ENCODE measurements around the gene CLTB. TPM values are rescaled to one million over a fixed set of nuclear protein-coding genes. Genes with fewer than 3 reads are reported as not detected.

Gene CLTB
- polyA plus RNA-seq, 3 donors from 2014 or later, result 67.5 to 115 (median 113) TPM

DNA sequence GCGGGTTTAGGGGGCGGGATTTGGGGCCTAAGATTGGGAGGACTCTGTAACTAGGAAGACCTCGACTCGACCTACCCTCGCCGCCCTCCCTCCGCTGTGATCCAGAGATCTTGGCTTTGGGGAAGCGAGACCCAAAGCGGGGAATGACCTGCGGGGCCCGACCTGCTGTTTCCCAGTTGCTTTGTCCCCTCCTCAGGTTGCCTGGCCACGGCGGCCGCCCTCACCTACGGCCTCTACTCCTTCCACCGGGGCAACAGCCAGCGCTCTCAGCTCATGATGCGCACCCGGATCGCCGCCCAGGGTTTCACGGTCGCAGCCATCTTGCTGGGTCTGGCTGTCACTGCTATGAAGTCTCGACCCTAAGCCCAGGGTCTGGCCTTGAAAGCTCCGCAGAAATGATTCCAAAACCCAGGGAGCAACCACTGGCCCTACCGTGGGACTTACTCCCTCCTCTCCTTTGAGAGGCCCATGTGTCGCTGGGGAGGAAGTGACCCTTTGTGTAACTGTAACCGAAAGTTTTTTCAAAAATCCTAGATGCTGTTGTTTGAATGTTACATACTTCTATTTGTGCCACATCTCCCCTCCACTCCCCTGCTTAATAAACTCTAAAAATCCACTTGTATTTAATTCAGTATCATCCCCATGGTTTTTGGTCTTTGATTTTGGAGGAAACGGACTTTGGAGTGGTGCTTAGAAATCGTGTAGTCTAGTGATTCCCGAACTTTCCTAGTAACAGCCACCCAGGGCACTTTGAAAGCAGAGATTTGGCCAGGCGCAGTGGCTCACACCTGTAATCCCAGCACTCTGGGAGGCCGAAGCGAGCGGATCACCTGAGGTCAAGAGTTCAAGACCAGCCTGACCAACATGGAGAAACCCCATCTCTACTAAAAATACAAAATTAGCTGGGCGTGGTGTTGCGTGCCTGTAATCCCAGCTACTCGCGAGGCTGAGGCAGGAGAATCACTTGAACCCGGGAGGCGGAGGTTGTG lies 26.9 kb downstream of the CLTB start:
- no peaks in the 10 kb centered on the region for H3K9me3 Mint-ChIP-seq
- peak overlapping the region; percentile 94 to 100 (median 99) for H3K4me3 Mint-ChIP-seq
- DNase-seq, result no peak
- H3K4me1 Mint-ChIP-seq, result peaks cover 32 to 37% of the 10 kb centered on the region in 2 donors
- peak overlapping the region; percentile 90 to 99 (median 98) for H3K27ac Mint-ChIP-seq
- peaks cover 0 to 8% (median 5%) of the 10 kb centered on the region in 3 donors for H3K27me3 Mint-ChIP-seq (ENCODE audit: low read depth in 3 of 3)
- H3K36me3 Mint-ChIP-seq, result peaks cover 0 to 20% (median 0%) of the 10 kb centered on the region in 3 donors

DNA sequence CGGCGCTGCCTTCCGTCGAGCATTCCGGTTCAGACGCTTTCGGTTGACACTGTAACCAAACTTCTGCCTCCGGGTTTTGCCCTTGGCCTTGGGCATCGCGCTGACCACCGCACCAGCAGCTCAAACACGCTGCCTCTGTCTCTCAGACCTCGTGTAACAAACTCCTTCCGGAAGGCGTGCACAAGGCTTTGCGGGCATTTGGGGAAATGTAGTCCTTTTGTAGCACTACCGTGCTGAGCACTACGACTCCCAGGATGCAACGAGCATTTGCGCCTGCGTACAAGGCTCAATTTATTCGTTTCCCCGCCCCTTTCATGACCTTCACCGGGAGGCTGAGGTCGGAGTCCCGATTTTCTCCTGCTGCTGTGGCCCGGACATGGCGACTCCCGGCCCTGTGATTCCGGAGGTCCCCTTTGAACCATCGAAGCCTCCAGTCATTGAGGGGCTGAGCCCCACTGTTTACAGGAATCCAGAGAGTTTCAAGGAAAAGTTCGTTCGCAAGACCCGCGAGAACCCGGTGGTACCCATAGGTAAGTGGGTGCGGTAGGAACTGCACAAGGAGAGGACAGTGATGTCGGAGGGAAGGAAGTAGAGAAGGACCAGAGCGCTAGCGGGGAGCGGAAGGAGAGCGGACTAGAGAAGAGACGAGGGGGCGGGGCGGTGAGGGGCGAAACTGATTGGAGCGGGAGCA lies 27.8 kb downstream of the CLTB start, which contains the start of the genes HIGD2A and NOP16:
Gene HIGD2A (plus strand): TSS at position 308 of the 691 bp plus-strand sequence. CDS start 69 bp downstream, at position 377.
Gene NOP16 (minus strand): TSS at position 155 of the 691 bp plus-strand sequence. CDS start 59 bp downstream, at position 96.
- DNase-seq, result peak; percentile 97 to 99 (median 98)
- peaks cover 0 to 8% (median 5%) of the 10 kb centered on the region in 3 donors for H3K27me3 Mint-ChIP-seq (ENCODE audit: low read depth in 3 of 3)

DNA sequence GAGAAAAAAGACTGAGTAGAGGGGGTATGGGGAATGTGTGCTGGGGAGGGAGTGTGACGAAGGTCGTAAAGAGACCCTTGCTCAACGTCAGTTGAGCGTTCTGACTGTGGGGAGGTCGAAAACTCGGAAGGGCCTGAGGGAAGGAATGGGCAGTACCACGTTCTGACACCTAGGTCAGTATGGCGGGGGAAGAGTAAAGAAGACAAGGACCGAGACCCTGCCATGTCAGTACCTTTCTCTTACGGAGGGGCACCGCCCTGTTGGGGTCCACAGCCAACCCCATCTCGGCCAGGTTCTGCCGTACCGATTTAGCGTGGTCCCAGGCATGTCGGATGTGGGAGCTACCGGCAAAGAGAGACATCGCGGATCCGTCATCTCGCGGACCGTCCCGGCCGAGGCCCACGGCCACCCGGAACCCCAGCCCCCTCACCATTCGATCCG lies 28.3 kb downstream of the CLTB start:
- Mint-ChIP-seq H3K9me3 (no peaks in the 10 kb centered on the region), H3K27me3 (ENCODE audit: low read depth in 3 of 3) (peaks cover 0 to 8% (median 5%) of the 10 kb centered on the region in 3 donors), H3K27ac (peak overlapping the region; percentile 81 to 99 (median 98)), H3K4me1 (peaks cover 32 to 37% of the 10 kb centered on the region in 2 donors), H3K4me3 (peak overlapping the region; percentile 94 to 100 (median 99)), H3K36me3 (peaks cover 4 to 29% (median 4%) of the 10 kb centered on the region in 3 donors)
- no peak for DNase-seq

More for the DNA sequence above, 27.8 kb downstream of the CLTB start, which contains the start of the genes HIGD2A and NOP16:
- Mint-ChIP-seq H3K4me1 (peaks cover 32 to 37% of the 10 kb centered on the region in 2 donors), H3K9me3 (no peaks in the 10 kb centered on the region), H3K36me3 (peaks cover 0 to 28% (median 4%) of the 10 kb centered on the region in 3 donors), H3K4me3 (peak within 1 kb of the TSS; percentile 94 to 100 (median 99)), H3K27ac (peak within 1 kb of the TSS; percentile 90 to 99 (median 98))

DNA sequence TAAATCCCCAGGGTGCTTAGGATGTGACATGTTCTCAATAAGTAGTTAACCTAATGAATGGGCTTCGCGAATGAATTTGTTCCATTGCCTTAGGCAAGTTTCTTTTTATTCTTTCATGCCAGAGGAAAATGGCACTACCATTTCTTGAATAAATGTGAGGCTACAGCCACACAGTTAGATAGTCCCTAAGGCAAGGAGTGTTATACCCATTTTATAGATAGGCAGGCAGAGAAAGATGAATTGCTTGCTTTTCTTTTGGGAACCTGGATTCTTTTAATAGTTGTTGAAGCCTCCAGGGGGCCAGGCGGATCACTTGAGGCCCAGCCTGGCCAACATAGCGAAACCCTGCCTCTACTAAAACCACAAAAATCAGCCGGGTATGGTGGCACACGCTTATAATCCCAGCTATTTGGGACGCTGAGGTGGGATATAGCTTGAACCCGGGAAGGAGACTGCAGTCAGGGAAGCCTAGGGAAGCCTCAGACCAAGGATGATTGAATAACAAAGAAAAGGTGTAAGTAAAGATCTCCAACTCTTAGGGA lies 28.9 kb downstream of the CLTB start:
- Mint-ChIP-seq H3K4me1 (peaks cover 32 to 37% of the 10 kb centered on the region in 2 donors), H3K4me3 (peak overlapping the region; percentile 94 to 100 (median 99)), H3K36me3 (peaks cover 4 to 30% (median 4%) of the 10 kb centered on the region in 3 donors), H3K27me3 (ENCODE audit: low read depth in 3 of 3) (peaks cover 0 to 8% (median 7%) of the 10 kb centered on the region in 3 donors), H3K27ac (peak overlapping the region in 5 of 6 donors; percentile 81 to 99 (median 94)), H3K9me3 (no peaks in the 10 kb centered on the region)
- no peak for DNase-seq

DNA sequence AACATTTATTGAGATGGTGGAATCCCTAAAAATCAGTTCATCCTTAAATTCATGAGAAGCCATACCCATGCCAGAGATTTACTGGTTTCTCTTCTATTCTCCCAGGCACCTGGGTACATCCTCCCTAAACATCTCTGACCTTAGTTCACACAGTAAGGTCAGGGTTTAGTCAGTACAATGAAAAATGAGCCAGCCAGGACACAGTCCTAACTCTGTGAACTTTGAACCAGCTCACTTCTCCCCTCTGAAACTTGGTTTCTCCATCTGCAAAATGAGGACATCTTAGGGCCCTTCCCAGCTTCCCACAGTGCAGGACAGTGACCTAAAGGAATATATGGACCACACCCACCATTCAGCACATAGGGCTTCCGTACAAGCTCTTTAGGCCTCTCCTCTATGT lies 29.8 kb downstream of the CLTB start:
- H3K27me3 Mint-ChIP-seq (ENCODE audit: low read depth in 3 of 3), result peaks cover 0 to 8% (median 7%) of the 10 kb centered on the region in 3 donors
- no peaks in the 10 kb centered on the region for H3K9me3 Mint-ChIP-seq
- no peak for DNase-seq
- H3K36me3 Mint-ChIP-seq, result peaks cover 4 to 29% (median 4%) of the 10 kb centered on the region in 3 donors
- peak overlapping the region in 2 of 6 donors; percentile 46 to 62 for H3K27ac Mint-ChIP-seq
- H3K4me3 Mint-ChIP-seq, result peak overlapping the region in 3 of 5 donors; percentile 26 to 99 (median 99)
- peaks cover 32 to 37% of the 10 kb centered on the region in 2 donors for H3K4me1 Mint-ChIP-seq

DNA sequence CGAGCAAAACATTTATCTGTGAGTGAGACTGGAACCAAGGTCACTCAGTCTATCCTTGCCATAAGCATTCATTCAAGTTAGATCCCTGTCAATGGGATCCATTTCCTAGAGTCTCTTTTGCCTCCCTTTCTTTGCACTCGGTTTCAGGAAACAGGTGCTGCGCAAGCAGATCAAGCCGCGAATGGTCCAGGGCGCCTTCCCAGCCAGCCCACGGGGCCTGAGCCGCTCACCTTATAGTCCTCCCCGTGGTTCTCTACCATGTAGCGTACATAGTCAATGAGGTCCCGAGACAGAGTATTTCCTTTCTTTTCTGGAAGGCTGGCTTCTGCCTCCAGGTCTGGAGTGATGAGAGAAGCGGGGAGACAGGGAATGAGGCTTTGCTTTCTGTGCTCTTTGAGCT lies 31.3 kb downstream of the CLTB start:
- H3K9me3 Mint-ChIP-seq, result no peaks in the 10 kb centered on the region
- peaks cover 4 to 28% (median 5%) of the 10 kb centered on the region in 3 donors for H3K36me3 Mint-ChIP-seq
- peaks cover 0 to 8% (median 5%) of the 10 kb centered on the region in 3 donors for H3K27me3 Mint-ChIP-seq (ENCODE audit: low read depth in 3 of 3)
- no peak overlapping the region for H3K4me3 Mint-ChIP-seq
- no peak for DNase-seq
- H3K27ac Mint-ChIP-seq, result no peak overlapping the region
- peaks cover 28 to 37% of the 10 kb centered on the region in 2 donors for H3K4me1 Mint-ChIP-seq

DNA sequence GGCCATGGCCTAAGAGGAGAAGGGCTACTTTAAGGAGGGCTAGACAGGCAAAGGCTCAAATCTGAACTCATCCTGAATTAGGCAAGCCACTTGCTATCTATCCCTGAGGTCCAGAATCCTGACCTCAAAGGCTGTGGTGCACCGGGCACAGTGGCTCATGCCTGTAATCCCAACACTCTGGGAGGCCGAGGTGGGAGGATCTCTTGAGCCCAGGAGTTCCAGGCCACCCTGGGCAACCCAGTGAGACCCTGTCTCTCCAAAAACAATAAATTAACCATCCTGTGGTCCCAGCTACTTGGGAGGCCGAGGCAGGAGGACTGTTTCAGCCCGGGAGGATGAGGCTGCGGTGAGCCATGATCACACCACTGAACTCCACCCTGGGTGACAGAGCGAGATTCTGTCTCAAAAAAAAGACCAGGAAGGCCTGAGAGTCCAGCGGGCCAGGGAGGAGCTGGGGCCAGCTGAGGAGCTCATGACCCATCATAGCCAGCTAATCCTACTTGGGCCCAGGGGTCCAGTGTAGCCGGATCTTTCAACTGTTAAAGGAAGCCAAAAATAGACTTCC lies 31.9 kb downstream of the CLTB start:
- H3K4me1 Mint-ChIP-seq, result peaks cover 24 to 33% of the 10 kb centered on the region in 2 donors
- H3K9me3 Mint-ChIP-seq, result no peaks in the 10 kb centered on the region
- H3K27ac Mint-ChIP-seq, result no peak overlapping the region
- H3K36me3 Mint-ChIP-seq, result peaks cover 4 to 34% (median 11%) of the 10 kb centered on the region in 3 donors
- H3K4me3 Mint-ChIP-seq, result no peak overlapping the region
- DNase-seq, result no peak
- peaks cover 0 to 8% (median 5%) of the 10 kb centered on the region in 3 donors for H3K27me3 Mint-ChIP-seq (ENCODE audit: low read depth in 3 of 3)

DNA sequence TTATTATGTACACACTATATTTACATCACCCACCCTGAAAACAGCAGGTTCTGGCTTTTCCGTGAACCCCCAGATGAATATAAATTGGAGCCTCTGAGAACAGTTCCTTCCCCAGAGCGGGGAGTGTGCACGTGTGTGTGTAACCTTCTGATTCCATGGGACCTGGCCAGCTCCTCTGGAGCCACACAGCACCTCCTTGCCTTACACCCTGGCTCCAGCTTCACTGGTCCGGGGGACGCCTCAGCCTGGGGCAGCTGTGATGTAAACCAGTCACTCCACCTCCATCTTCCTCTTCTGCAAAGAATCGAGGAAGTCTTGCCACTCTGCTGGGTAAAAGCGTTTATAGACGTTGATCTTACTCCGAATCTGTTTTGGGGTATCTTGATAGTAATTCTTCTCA lies 32.4 kb downstream of the CLTB start:
- DNase-seq, result no peak
- Mint-ChIP-seq H3K4me1 (peaks cover 19 to 29% of the 10 kb centered on the region in 2 donors), H3K27ac (no peak overlapping the region)

DNA sequence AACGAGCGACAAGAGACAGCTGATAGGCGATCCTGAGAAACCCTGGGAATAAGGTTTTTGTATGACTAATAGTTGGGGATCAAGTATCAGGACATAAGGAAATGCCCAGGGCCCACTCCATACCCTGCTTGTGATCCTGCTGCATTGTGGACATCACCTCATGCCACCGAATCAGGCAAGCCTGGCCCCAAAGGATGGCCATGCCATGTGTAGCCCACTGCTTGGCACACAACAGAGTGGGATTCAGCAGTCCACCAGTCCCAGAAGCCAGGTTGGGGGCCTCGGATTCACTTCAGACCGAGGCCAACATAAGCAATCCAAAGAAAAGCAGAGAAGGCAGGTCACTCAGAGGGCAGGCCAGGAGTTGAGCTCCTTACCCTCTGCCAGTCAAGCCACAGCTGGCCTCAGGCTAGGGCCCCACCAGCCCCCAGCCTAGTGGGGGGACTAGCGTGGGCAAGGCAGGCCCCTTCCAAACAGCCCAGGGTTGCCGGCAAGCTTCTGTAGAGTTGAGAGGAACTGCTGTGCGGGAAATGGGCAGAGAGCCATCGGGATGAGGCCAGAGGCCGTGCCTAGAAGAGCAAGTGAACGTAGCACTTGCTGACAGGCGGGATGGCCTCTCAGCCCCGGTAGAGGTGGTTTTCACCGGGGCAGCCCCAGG lies 33.0 kb downstream of the CLTB start:
- no peak overlapping the region for H3K27ac Mint-ChIP-seq
- peaks cover 4 to 34% (median 11%) of the 10 kb centered on the region in 3 donors for H3K36me3 Mint-ChIP-seq
- no peaks in the 10 kb centered on the region for H3K9me3 Mint-ChIP-seq
- DNase-seq, result no peak
- no peak overlapping the region for H3K4me3 Mint-ChIP-seq
- peaks cover 18 to 24% of the 10 kb centered on the region in 2 donors for H3K4me1 Mint-ChIP-seq
- peaks cover 0 to 2% (median 0%) of the 10 kb centered on the region in 3 donors for H3K27me3 Mint-ChIP-seq (ENCODE audit: low read depth in 3 of 3)

More for the DNA sequence above, 32.4 kb downstream of the CLTB start:
- H3K4me3 Mint-ChIP-seq, result no peak overlapping the region
- peaks cover 4 to 34% (median 11%) of the 10 kb centered on the region in 3 donors for H3K36me3 Mint-ChIP-seq
- H3K9me3 Mint-ChIP-seq, result no peaks in the 10 kb centered on the region
- peaks cover 0 to 5% (median 4%) of the 10 kb centered on the region in 3 donors for H3K27me3 Mint-ChIP-seq (ENCODE audit: low read depth in 3 of 3)

DNA sequence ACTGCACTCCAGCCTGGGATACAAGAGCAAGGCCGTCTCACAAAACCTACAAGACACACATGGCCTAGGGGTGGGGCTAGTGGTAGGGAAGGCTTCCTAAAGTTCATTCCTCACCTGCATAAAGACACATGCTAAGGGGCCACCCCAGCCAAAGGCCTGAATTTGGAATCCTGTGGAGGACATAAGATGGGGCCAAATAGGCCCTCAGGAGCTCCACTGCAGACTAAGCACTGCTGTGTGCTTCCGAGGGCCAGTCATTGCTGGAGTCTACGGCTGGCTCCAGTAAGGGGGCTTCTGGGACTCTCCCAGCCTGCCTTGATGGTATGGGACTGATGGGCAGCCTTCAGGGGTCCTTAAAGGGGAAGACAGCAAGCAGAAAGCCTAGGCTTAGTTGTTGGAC lies 33.6 kb downstream of the CLTB start:
- no peak for DNase-seq
- Mint-ChIP-seq H3K9me3 (no peaks in the 10 kb centered on the region), H3K36me3 (peaks cover 4 to 34% (median 11%) of the 10 kb centered on the region in 3 donors), H3K4me3 (no peak overlapping the region), H3K27me3 (ENCODE audit: low read depth in 3 of 3) (peaks cover 0 to 2% (median 0%) of the 10 kb centered on the region in 3 donors), H3K27ac (no peak overlapping the region), H3K4me1 (peaks cover 12 to 17% of the 10 kb centered on the region in 2 donors)

DNA sequence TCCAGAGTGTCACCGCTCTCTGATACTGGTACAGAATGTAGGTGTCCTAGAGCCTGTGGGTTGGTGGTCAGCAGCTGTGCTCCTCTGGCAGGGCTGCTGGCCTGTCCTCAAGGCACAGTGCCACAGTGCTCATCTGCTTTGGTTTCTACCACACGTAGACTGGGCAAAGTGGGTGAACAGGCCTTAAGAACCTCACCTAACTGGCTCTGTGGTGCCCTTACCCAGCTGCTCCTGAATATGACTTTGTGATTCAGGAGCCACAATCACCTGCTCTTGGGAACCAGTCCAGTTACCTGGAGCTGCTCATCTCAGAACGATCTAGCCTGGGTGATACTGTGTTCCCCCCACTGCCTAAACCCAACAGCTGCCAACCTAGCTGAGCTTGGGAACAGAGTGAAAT lies 34.4 kb downstream of the CLTB start:
- Mint-ChIP-seq H3K4me3 (no peak overlapping the region), H3K27ac (no peak overlapping the region), H3K27me3 (ENCODE audit: low read depth in 3 of 3) (peaks cover 0 to 3% (median 0%) of the 10 kb centered on the region in 3 donors), H3K4me1 (peaks cover 4 to 10% of the 10 kb centered on the region in 2 donors), H3K36me3 (peaks cover 4 to 34% (median 11%) of the 10 kb centered on the region in 3 donors), H3K9me3 (no peaks in the 10 kb centered on the region)
- DNase-seq, result no peak

DNA sequence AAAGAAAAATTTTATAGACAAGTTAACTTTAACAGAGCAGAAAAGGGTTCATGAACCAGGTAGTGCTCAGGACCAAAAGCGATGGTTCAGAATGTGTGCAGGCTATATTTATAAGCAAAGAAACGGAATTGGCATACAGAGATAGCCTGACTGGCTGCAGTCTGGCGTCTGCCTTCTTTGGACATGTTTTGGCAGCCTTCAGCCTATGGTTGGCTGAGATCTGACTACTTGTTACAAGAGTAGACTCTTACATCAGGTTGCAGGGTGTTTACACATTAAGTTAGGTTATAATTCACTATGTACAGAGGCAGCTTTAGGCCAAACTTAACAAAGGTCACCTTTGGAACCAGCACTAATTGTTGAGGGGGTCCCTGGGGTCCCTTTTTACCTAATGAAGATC lies 34.9 kb downstream of the CLTB start:
- Mint-ChIP-seq H3K27ac (no peak overlapping the region), H3K27me3 (ENCODE audit: low read depth in 3 of 3) (peaks cover 0 to 3% (median 0%) of the 10 kb centered on the region in 3 donors), H3K4me1 (peaks cover 0 to 4% of the 10 kb centered on the region in 2 donors), H3K4me3 (no peak overlapping the region), H3K36me3 (peaks cover 4 to 33% (median 11%) of the 10 kb centered on the region in 3 donors), H3K9me3 (no peaks in the 10 kb centered on the region)
- DNase-seq, result no peak
